BJ (cell line): ENCODE measurements around the gene MCM8. TPM values are rescaled to one million over a fixed set of nuclear protein-coding genes. Genes with fewer than 3 reads are reported as not detected.
A peak's percentile ranks its signal among the peaks of the same experiment; 100 is the strongest.

Experiments
- CTCF ChIA-PET: fragments of 350-600 bp; formaldehyde crosslinking; extraction: SDS; loops from one replicate; lab custom pipeline; 2021; ENCODE audit warnings: antibody characterized with exemption, inconsistent platforms; lab: Yijun Ruan, JAX
- POLR2A ChIA-PET: fragments of 300-600 bp; sonication (Branson Sonifier 250); formaldehyde crosslinking; extraction: SDS; loops from one replicate; lab custom pipeline; 2021; ENCODE audit warnings: antibody characterized with exemption; lab: Charles Lee
- DNase-seq: peaks from one replicate; pipeline ENCODE4 v3.0.0-alpha.2; 2011; ENCODE audit warnings: low read depth
- H3K27me3 ChIP-seq: 2 replicates; pipeline ENCODE4 v1.6.0; 2011; ENCODE audit warnings: low read length; ENCODE audit not compliant: control insufficient read depth, insufficient read depth
- H3K36me3 ChIP-seq: 2 replicates; pipeline ENCODE4 v1.5.1; 2011; ENCODE audit warnings: low read length; ENCODE audit not compliant: control insufficient read depth, insufficient read depth
- H3K4me3 ChIP-seq: 2 replicates; pipeline ENCODE4 v1.5.1; 2011; ENCODE audit warnings: low read depth, mild to moderate bottlenecking, control low read depth, low read length
- polyA plus RNA-seq: library from polyadenylated mRNA; depleted of rRNA; stranded (reverse); fragments of >200 nt; gene quantifications from 2 replicates; pipeline ENCODE4 v1.2.3, GENCODE V29; 2011
- TF ChIP-seq, protein P1 (sequence below): IDR thresholded peaks from 2 replicates; pipeline ENCODE4 v1.5.1; 2011; ENCODE audit warnings: low read depth, mild to moderate bottlenecking, control low read depth, inconsistent platforms, low read length, moderate library complexity; ENCODE audit not compliant: insufficient read depth

Gene MCM8
- polyA plus RNA-seq, 1 experiment: 2.7 TPM

GRCh38 chr20:5945963-5946362 is 4.5 kb upstream of the MCM8 start:
- H3K27me3 ChIP-seq: no peaks in the 10 kb centered on the region
- peaks cover 4% of the 10 kb centered on the region for H3K36me3 ChIP-seq
- CTCF ChIA-PET: no interaction called here
- no peak for DNase-seq
- no peak overlapping the region for H3K4me3 ChIP-seq
- TF ChIP-seq, protein P1, sequence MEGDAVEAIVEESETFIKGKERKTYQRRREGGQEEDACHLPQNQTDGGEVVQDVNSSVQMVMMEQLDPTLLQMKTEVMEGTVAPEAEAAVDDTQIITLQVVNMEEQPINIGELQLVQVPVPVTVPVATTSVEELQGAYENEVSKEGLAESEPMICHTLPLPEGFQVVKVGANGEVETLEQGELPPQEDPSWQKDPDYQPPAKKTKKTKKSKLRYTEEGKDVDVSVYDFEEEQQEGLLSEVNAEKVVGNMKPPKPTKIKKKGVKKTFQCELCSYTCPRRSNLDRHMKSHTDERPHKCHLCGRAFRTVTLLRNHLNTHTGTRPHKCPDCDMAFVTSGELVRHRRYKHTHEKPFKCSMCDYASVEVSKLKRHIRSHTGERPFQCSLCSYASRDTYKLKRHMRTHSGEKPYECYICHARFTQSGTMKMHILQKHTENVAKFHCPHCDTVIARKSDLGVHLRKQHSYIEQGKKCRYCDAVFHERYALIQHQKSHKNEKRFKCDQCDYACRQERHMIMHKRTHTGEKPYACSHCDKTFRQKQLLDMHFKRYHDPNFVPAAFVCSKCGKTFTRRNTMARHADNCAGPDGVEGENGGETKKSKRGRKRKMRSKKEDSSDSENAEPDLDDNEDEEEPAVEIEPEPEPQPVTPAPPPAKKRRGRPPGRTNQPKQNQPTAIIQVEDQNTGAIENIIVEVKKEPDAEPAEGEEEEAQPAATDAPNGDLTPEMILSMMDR: no peak
- POLR2A ChIA-PET: no interaction called here

DNA sequence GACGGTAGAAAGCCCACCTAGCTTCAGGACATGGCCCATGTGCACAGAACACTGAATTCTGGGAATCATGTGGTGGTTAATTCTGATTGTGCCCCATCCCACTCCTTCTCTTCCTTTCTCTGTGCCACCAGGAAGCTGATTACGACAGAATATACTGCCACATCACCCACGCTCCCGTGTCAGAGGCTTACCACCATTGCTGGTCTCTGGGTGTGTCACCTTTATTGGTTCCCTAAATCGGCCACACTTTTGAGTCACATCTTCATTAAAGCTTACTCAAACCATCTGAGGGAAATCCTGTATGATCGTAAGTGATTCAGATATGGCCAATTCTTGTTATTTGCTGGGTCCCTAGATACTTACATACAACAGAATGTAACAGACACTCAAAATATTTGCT is 3.2 kb upstream of the MCM8 start:
- TF ChIP-seq, protein P1: no peak
- H3K36me3 ChIP-seq: peaks cover 4% of the 10 kb centered on the region
- no peak overlapping the region for H3K4me3 ChIP-seq
- no peaks in the 10 kb centered on the region for H3K27me3 ChIP-seq
- POLR2A ChIA-PET: no interaction called here
- DNase-seq: no peak
- CTCF ChIA-PET: no interaction called here

DNA sequence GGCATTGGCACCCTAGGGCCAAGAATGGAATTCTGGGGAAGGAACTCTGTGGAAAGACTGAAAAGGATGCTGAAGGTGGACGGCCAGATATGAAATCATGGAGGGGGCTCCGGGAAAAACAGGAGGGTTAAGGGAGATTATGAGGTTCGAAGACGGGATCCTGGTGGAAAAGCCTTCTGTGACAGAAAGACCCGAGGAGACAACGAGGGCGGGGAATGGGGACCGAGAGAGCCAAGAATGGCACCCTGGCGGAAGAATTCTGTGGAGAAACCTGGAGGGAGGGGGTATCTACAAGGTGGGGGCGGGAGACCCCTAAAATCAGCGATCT is 545 bp upstream of the MCM8 start:
- ChIA-PET CTCF (no interaction called here), POLR2A (no interaction called here)
- Histone ChIP-seq H3K4me3 (peak overlapping the region; percentile 69), H3K27me3 (no peaks in the 10 kb centered on the region), H3K36me3 (no peaks in the 10 kb centered on the region; the same call in none of the 2 replicates)
- DNase-seq: no peak
- TF ChIP-seq, protein P1: no peak

- ChIA-PET CTCF (no interaction called here), POLR2A (no interaction called here)
- TF ChIP-seq, protein P1: no peak
- Histone ChIP-seq H3K27me3 (no peaks in the 10 kb centered on the region), H3K36me3 (no peaks in the 10 kb centered on the region), H3K4me3 (no peak overlapping the region)
- DNase-seq: no peak
Measured at GRCh38 chr20:5967469-5967868, 17.0 kb downstream of the MCM8 start.

DNA sequence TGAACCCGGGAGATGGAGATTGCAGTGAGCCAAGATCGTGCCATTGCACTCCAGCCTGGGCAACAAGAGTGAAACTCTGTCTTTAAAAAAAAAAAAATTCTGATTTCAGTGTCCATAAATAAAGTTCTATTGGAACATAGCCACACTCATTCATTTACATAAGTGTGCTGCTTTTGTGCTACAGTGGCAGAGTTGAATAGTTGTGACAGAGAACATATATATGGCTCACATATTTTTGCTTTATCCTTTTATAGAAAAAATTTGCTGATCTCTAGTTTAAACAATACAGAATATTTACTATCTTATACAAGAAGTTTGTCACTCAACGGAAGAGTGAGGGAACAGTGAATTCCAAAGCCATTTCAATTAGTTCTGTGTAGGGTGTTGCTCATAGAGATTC is 18.0 kb downstream of the MCM8 start:
- ChIA-PET POLR2A (no interaction called here), CTCF (no interaction called here)
- TF ChIP-seq, protein P1: no peak

More for the DNA sequence above, 18.0 kb downstream of the MCM8 start:
- no peak for DNase-seq
- no peak overlapping the region for H3K4me3 ChIP-seq
- no peaks in the 10 kb centered on the region for H3K36me3 ChIP-seq
- H3K27me3 ChIP-seq: no peaks in the 10 kb centered on the region
